GM23338 (cell line): Measurements from ENCODE around the gene ZDHHC7. TPM values are rescaled to one million over a fixed set of nuclear protein-coding genes. Genes with fewer than 3 reads are reported as not detected.

ENCODE experiments used
- ATAC-seq: fragments of 200-7000 bp; cut with Tn5 transposase; 3 replicates; pipeline ENCODE4 v1.9.1; 2020
- DNase-seq: peaks from one replicate; pipeline ENCODE4 v3.0.0-alpha.2; 2015; ENCODE audit warnings: low spot score
- H2AFZ ChIP-seq: fragments of 200-600 bp; sonication (generic); 2 replicates; pipeline ENCODE4 v1.8.0; 2016; ENCODE audit warnings: antibody characterized with exemption, mild to moderate bottlenecking, moderate library complexity
- H3F3A ChIP-seq: fragments of 200-600 bp; sonication (generic); replicated peaks from 2 replicates; pipeline ENCODE4 v1.8.0; 2017; ENCODE audit warnings: antibody characterized with exemption, mixed run types, low read depth
- H3K27ac ChIP-seq: fragments of 200-600 bp; sonication (generic); 2 replicates; pipeline ENCODE4 v1.6.1; 2016; ENCODE audit warnings: low read depth
- H3K27me3 ChIP-seq: fragments of 200-600 bp; sonication (generic); 2 replicates; pipeline ENCODE4 v1.8.0; 2016; ENCODE audit warnings: mild to moderate bottlenecking, mixed run types, moderate library complexity; ENCODE audit not compliant: insufficient read depth
- H3K36me3 ChIP-seq: fragments of 200-600 bp; sonication (generic); 2 replicates; pipeline ENCODE4 v1.8.0; 2016; ENCODE audit warnings: mild to moderate bottlenecking; ENCODE audit not compliant: insufficient read depth
- H3K4me1 ChIP-seq: fragments of 200-600 bp; sonication (generic); 2 replicates; pipeline ENCODE4 v1.8.0; 2016; ENCODE audit warnings: mild to moderate bottlenecking, moderate library complexity; ENCODE audit not compliant: insufficient read depth
- H3K4me2 ChIP-seq: fragments of 200-600 bp; sonication (generic); 2 replicates; pipeline ENCODE4 v1.7.1; 2017; ENCODE audit warnings: mixed run types
- H3K4me3 ChIP-seq: fragments of 200-600 bp; sonication (generic); 2 replicates; pipeline ENCODE4 v1.6.1; 2016; ENCODE audit warnings: mixed run types
- H3K79me2 ChIP-seq: fragments of 200-600 bp; sonication (generic); replicated peaks from 2 replicates; pipeline ENCODE4 v1.8.0; 2017; ENCODE audit warnings: mild to moderate bottlenecking; ENCODE audit not compliant: insufficient read depth
- H3K9me2 ChIP-seq: fragments of 200-600 bp; sonication (generic); 2 replicates; pipeline ENCODE4 v1.8.0; 2017; ENCODE audit not compliant: insufficient read depth
- H4K20me1 ChIP-seq: fragments of 200-600 bp; sonication (generic); replicated peaks from 2 replicates; pipeline ENCODE4 v1.8.0; 2017; ENCODE audit warnings: mild to moderate bottlenecking; ENCODE audit not compliant: insufficient read depth
- H3K27ac Mint-ChIP-seq: 2 replicates; pipeline ENCODE4 v1.8.0; 2020; ENCODE audit warnings: inconsistent platforms, mild to moderate bottlenecking, moderate library complexity, mixed read lengths
- H3K27me3 Mint-ChIP-seq: 3 replicates; pipeline ENCODE4 v1.8.0; 2022; ENCODE audit warnings: low read depth, mild to moderate bottlenecking, moderate library complexity, mixed read lengths, inconsistent platforms; ENCODE audit not compliant: insufficient read depth, poor library complexity
- H3K36me3 Mint-ChIP-seq: 3 replicates; pipeline ENCODE4 v1.8.0; 2021; ENCODE audit warnings: low read depth, mild to moderate bottlenecking, inconsistent platforms, moderate library complexity, mixed read lengths
- H3K4me1 Mint-ChIP-seq: 3 replicates; pipeline ENCODE4 v1.8.0; 2020; ENCODE audit warnings: mild to moderate bottlenecking, inconsistent platforms, mixed read lengths
- H3K4me3 Mint-ChIP-seq: 3 replicates; pipeline ENCODE4 v1.8.0; 2021; ENCODE audit warnings: moderate library complexity, mild to moderate bottlenecking, inconsistent platforms, mixed read lengths
- H3K9me3 Mint-ChIP-seq: 3 replicates; pipeline ENCODE4 v1.8.0; 2020; ENCODE audit warnings: moderate library complexity, mild to moderate bottlenecking, inconsistent platforms, mixed read lengths
- CREB1 ChIP-seq: fragments of 250-450 bp; sonication (Bioruptor Pico); IDR thresholded peaks from 2 replicates; pipeline ENCODE4 v1.5.0; 2020; ENCODE audit warnings: low read depth, mild to moderate bottlenecking, moderate library complexity
- CTCF ChIP-seq, 2 experiments: fragments of 200-600 bp in 1 of 2; sonication (generic) in 1 of 2; conservative IDR thresholded peaks; 2 replicates each; pipeline versions ENCODE4 v1.5.1 to v1.6.1; 2016 to 2017; ENCODE audit warnings: antibody characterized with exemption in 2 of 2, low read depth in 2 of 2, mild to moderate bottlenecking in 2 of 2, moderate library complexity in 1 of 2
- ETS1 ChIP-seq: IDR thresholded peaks from 2 replicates; pipeline ENCODE4 v1.6.1; 2016; ENCODE audit warnings: antibody characterized with exemption
- EZH2 ChIP-seq: fragments of 200-600 bp; sonication (generic); IDR thresholded peaks from one replicate; pipeline ENCODE4 v1.8.0; 2017; ENCODE audit warnings: antibody characterized with exemption, mild to moderate bottlenecking, low read depth; ENCODE audit not compliant: unreplicated experiment
- EZH2phosphoT487 ChIP-seq: fragments of 200-600 bp; sonication (generic); IDR thresholded peaks from one replicate; pipeline ENCODE4 v1.8.1; 2018; ENCODE audit warnings: antibody characterized with exemption; ENCODE audit not compliant: unreplicated experiment
- NANOG ChIP-seq: IDR thresholded peaks from 2 replicates; pipeline ENCODE4 v1.6.1; 2016; ENCODE audit warnings: antibody characterized with exemption, borderline replicate concordance
- POLR2AphosphoS5 ChIP-seq: IDR thresholded peaks from 2 replicates; pipeline ENCODE4 v1.6.1; 2016; ENCODE audit warnings: antibody characterized with exemption, low read depth
- STAT1 ChIP-seq: IDR thresholded peaks from one replicate; pipeline ENCODE4 v1.6.1; 2016; ENCODE audit warnings: antibody characterized with exemption; ENCODE audit not compliant: unreplicated experiment
- ZNF331 ChIP-seq: fragments of 250-450 bp; sonication (Bioruptor Pico); IDR thresholded peaks from 2 replicates; pipeline ENCODE4 v1.5.0; 2020; ENCODE audit warnings: low read depth, mild to moderate bottlenecking, moderate library complexity
- polyA plus RNA-seq: library from polyadenylated mRNA; unstranded; fragments of >200 nt; fragmentation: Nextera tagmentation; extraction: Ambion mirVana; gene quantifications from 2 replicates; pipeline ENCODE4 v1.2.1, GENCODE V29; 2016
- total RNA-seq: library from RNA; depleted of rRNA; stranded (reverse); fragments of >200 nt; shearing (Covaris generic); gene quantifications from 2 replicates; pipeline ENCODE4 v1.2.3, GENCODE V29; 2014

The ZDHHC7 gene
- total and polyA plus RNA-seq, 2 experiments from 2014 or later, result 13.1 to 46.1 TPM

GRCh38 chr16:84985079-84986065 is 26.0 kb downstream of the ZDHHC7 start (continued):
- TF ChIP-seq CTCF (conservative IDR thresholded peaks at IDR 0.05; ENCODE audit: low read depth in 2 of 2) (no peak), STAT1 (no peak), EZH2phosphoT487 (no peak), CREB1 (CRISPR knock-in tag) (no peak), NANOG (no peak)

GRCh38 chr16:84982434-84982833 is 28.9 kb downstream of the ZDHHC7 start:
- Mint-ChIP-seq H3K9me3 (no peaks in the 10 kb centered on the region), H3K36me3 (peaks cover 42% of the 10 kb centered on the region), H3K27me3 (peaks cover 4% of the 10 kb centered on the region), H3K4me1 (no peaks in the 10 kb centered on the region), H3K4me3 (no peak overlapping the region), H3K27ac (no peak overlapping the region)
- no peak for ATAC-seq
- Histone ChIP-seq H3K27ac (no peak overlapping the region), H3K4me2 (no peak overlapping the region), H3K9me2 (no peaks in the 10 kb centered on the region), H3K36me3 (peaks cover 11% of the 10 kb centered on the region; the same call in 1 of the 2 replicates), H2AFZ (no peak overlapping the region), H3K27me3 (no peaks in the 10 kb centered on the region), H4K20me1 (peaks cover 7% of the 10 kb centered on the region), H3K4me3 (no peak overlapping the region), H3K79me2 (peaks cover 21% of the 10 kb centered on the region), H3F3A (no peaks in the 10 kb centered on the region), H3K4me1 (no peaks in the 10 kb centered on the region)
- no peak for DNase-seq
- TF ChIP-seq ZNF331 (CRISPR knock-in tag) (no peak), CTCF (conservative IDR thresholded peaks at IDR 0.05; ENCODE audit: low read depth in 2 of 2) (peak in 1 of 2 experiments; percentile 25; a peak in 2 of 4 replicates)

GRCh38 chr16:84979516-84979915 is 31.8 kb downstream of the ZDHHC7 start:
- H3K36me3 ChIP-seq, result peaks cover 13% of the 10 kb centered on the region
- no peak for DNase-seq
- H4K20me1 ChIP-seq, result no peaks in the 10 kb centered on the region; the same call in none of the 2 replicates
- H3K79me2 ChIP-seq, result peaks cover 7% of the 10 kb centered on the region; the same call in 1 of the 2 replicates
- no peak for ATAC-seq
- no peak overlapping the region for H3K4me2 ChIP-seq
- Mint-ChIP-seq H3K4me1 (no peaks in the 10 kb centered on the region), H3K27ac (no peak overlapping the region), H3K4me3 (no peak overlapping the region), H3K36me3 (peaks cover 50% of the 10 kb centered on the region), H3K9me3 (no peaks in the 10 kb centered on the region), H3K27me3 (peaks cover 6% of the 10 kb centered on the region)
- H3K27ac ChIP-seq, result no peak overlapping the region
- no peaks in the 10 kb centered on the region for H3K9me2 ChIP-seq
- no peak overlapping the region for H2AFZ ChIP-seq
- H3F3A ChIP-seq, result no peaks in the 10 kb centered on the region
- no peak overlapping the region for H3K4me3 ChIP-seq
- H3K27me3 ChIP-seq, result no peaks in the 10 kb centered on the region
- H3K4me1 ChIP-seq, result no peaks in the 10 kb centered on the region
- TF ChIP-seq ZNF331 (CRISPR knock-in tag) (no peak), ETS1 (no peak), STAT1 (no peak), EZH2 (no peak), NANOG (no peak), POLR2AphosphoS5 (no peak)
